Measurements from ENCODE around the gene SLK. TPM values are rescaled to one million over a fixed set of nuclear protein-coding genes. Genes with fewer than 3 reads are reported as not detected.
A peak's percentile ranks its signal among the peaks of the same experiment; 100 is the strongest.

Gene SLK
- total and polyA plus RNA-seq, 7 experiments from 2014 or later: 6.1 to 32.2 (median 23.7) TPM

DNA sequence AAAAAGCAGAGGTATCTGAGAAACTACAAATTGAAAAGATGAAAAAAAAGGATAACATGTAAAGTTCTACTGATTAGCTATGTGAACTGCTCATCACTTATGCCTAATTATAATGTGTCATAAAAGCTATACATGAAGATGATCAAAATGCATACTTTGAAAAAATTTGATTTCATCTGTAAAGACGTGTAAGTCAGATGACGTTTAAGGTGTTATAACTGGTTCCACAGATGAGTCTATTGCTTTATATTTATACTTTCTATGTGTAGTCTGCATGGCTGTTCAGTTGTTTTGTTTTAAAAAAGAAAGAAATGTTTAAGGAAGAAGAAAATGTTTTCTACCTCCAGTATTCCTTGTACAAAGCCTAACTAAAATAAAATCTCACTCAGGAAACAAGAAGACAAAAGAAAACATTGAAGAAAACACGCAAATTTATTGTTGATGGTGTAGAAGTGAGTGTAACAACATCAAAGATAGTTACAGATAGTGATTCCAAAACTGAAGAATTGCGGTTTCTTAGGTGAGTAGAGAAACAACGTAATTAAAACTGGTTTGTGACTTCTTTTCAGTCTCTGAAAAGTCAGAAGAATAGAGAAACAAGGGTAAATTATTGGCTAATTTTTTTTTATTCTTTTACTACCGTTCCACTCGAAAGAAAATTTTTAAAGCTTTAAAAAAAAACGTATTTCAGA, 38.4 kb downstream of the SLK start:
- CTCF ChIA-PET: interaction anchor here (0.9 to 1.4 kb wide), 2 partner anchors 41 to 117 kb away, joined by 3 to 4 read pairs; no protein-coding TSS in a partner anchor
- intact Hi-C loops (cut with micrococcal nuclease): no loop called here
- no peaks in the 10 kb centered on the region for H3K4me1 ChIP-seq (ENCODE audit: control insufficient read depth in 2 of 2, insufficient read depth in 2 of 2, low read length in 2 of 2)
- DNase-seq (no peak), ATAC-seq (no peak)
- Mint-ChIP-seq H3K36me3 (peaks cover 24 to 48% (median 29%) of the 10 kb centered on the region in 5 donors), H3K27me3 (no peaks in the 10 kb centered on the region), H3K4me1 (peaks cover 0 to 11% (median 0%) of the 10 kb centered on the region in 7 donors), H3K27ac (peak overlapping the region in 1 of 9 donors; percentile 23), H3K9me3 (no peaks in the 10 kb centered on the region), H3K4me3 (no peak overlapping the region)
- no peaks in the 10 kb centered on the region for H3K27me3 ChIP-seq (ENCODE audit: control insufficient read depth in 2 of 2, insufficient read depth in 2 of 2, low read length in 2 of 2)
- H3K27ac ChIP-seq (ENCODE audit: low read depth, low read length): no peak overlapping the region
- H3K36me3 ChIP-seq (ENCODE audit: control insufficient read depth in 2 of 3, insufficient read depth in 3 of 3, low read length in 3 of 3): peaks cover 0 to 49% (median 11%) of the 10 kb centered on the region in 3 experiments
- POLR2A ChIA-PET: interaction anchor here (0.5 to 1.0 kb wide), 2 partner anchors 8 to 108 kb away, joined by 3 read pairs; no protein-coding TSS in a partner anchor
- no peak overlapping the region for H3K4me3 ChIP-seq (ENCODE audit: low read length)
- H3K9me3 ChIP-seq (ENCODE audit: control insufficient read depth in 2 of 3, low read length in 3 of 3): no peaks in the 10 kb centered on the region

DNA sequence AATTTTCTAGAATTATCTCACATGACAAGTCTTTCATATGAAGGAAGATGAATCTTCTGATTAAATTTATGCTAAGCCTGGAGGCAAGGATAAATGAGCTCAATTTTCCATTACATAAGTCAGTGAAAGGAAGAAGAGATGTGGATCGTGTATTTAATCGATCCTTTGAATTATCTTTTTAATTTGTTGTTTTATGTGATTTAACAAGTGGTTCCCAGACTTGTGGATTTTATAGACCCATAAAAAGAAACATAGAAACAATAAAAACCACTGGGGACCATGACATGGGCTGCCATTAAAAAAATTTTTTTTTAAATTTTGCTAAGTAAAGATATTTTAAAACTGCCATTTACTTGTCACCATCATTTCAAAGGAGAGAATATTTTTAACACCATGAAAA, 45.0 kb downstream of the SLK start:
- Histone ChIP-seq H3K9me3 (ENCODE audit: control insufficient read depth in 2 of 3, low read length in 3 of 3) (no peaks in the 10 kb centered on the region), H3K4me1 (ENCODE audit: control insufficient read depth in 2 of 2, insufficient read depth in 2 of 2, low read length in 2 of 2) (no peaks in the 10 kb centered on the region), H3K36me3 (ENCODE audit: control insufficient read depth in 2 of 3, insufficient read depth in 3 of 3, low read length in 3 of 3) (peaks cover 0 to 18% (median 0%) of the 10 kb centered on the region in 3 experiments), H3K4me3 (ENCODE audit: low read length) (no peak overlapping the region), H3K27me3 (ENCODE audit: control insufficient read depth in 2 of 2, insufficient read depth in 2 of 2, low read length in 2 of 2) (no peaks in the 10 kb centered on the region), H3K27ac (ENCODE audit: low read depth, low read length) (no peak overlapping the region)
- Mint-ChIP-seq H3K9me3 (no peaks in the 10 kb centered on the region), H3K27ac (no peak overlapping the region), H3K4me1 (peaks cover 0 to 2% (median 0%) of the 10 kb centered on the region in 7 donors), H3K4me3 (no peak overlapping the region), H3K36me3 (peaks cover 4 to 23% (median 7%) of the 10 kb centered on the region in 5 donors), H3K27me3 (no peaks in the 10 kb centered on the region)
- intact Hi-C loops (cut with micrococcal nuclease): no loop called here
- ATAC-seq (no peak), DNase-seq (no peak)
- ChIA-PET CTCF (interaction anchor here (0.9 to 1.2 kb wide), 2 partner anchors 10 to 143 kb away, joined by 3 to 4 read pairs; no protein-coding TSS in a partner anchor), POLR2A (no interaction called here)

DNA sequence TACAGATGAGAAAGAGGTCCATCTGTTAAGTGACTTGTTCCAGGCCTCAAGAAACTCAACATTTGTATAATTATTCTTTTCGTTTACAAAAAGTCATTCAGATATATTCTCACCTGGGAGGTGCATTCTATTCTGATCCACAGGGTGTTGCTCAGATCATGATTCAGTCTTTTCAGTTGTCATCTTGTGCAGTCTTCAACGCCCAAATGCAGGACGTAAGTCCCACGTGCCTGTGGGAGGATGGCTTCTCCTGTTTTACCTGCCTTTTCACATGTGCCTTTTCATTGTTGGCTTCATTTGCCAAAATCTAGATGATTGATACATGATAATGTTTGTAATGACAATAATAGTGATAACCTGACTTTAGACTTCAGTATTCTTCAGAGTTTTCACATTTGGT, 46.5 kb downstream of the SLK start:
- intact Hi-C loops (cut with micrococcal nuclease): no loop called here
- POLR2A ChIA-PET: no interaction called here

DNA sequence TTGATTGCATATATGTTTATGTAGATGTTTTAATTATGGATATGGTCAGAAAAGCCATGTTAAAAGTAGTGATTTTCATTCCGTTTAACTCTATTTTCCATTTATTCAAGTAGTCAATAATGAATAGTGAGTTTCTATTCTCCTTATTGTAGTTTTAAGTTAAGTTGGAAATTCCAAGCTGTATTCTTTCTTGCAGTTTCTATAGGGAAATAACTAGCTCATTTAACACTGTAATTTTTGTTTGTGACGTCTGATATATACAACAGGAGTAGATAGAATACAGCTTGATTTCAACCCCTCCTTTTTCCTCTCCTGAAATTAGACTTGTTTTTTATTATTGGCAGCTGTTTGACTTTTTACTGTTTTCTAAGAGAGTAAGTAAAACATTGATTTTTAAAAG, 47.2 kb downstream of the SLK start:
- Histone ChIP-seq H3K4me3 (ENCODE audit: low read length) (no peak overlapping the region), H3K27me3 (ENCODE audit: control insufficient read depth in 2 of 2, insufficient read depth in 2 of 2, low read length in 2 of 2) (no peaks in the 10 kb centered on the region), H3K27ac (ENCODE audit: low read depth, low read length) (no peak overlapping the region), H3K9me3 (ENCODE audit: control insufficient read depth in 2 of 3, low read length in 3 of 3) (no peaks in the 10 kb centered on the region), H3K4me1 (ENCODE audit: control insufficient read depth in 2 of 2, insufficient read depth in 2 of 2, low read length in 2 of 2) (no peaks in the 10 kb centered on the region), H3K36me3 (ENCODE audit: control insufficient read depth in 2 of 3, insufficient read depth in 3 of 3, low read length in 3 of 3) (peaks cover 0 to 31% (median 0%) of the 10 kb centered on the region in 3 experiments)
- Mint-ChIP-seq H3K27ac (no peak overlapping the region), H3K4me3 (no peak overlapping the region), H3K27me3 (no peaks in the 10 kb centered on the region), H3K36me3 (peaks cover 0 to 27% (median 10%) of the 10 kb centered on the region in 5 donors), H3K4me1 (peaks cover 0 to 2% (median 0%) of the 10 kb centered on the region in 7 donors), H3K9me3 (no peaks in the 10 kb centered on the region)
- DNase-seq (no peak), ATAC-seq (no peak)
- ChIA-PET CTCF (no interaction called here), POLR2A (no interaction called here)
- intact Hi-C loops (cut with micrococcal nuclease): no loop called here

More for the DNA sequence above, 46.5 kb downstream of the SLK start:
- Mint-ChIP-seq H3K27me3 (no peaks in the 10 kb centered on the region), H3K9me3 (no peaks in the 10 kb centered on the region), H3K36me3 (peaks cover 0 to 26% (median 9%) of the 10 kb centered on the region in 5 donors), H3K27ac (peak overlapping the region in 3 of 9 donors; percentile 10 to 68 (median 21)), H3K4me3 (no peak overlapping the region), H3K4me1 (peaks cover 0 to 2% (median 0%) of the 10 kb centered on the region in 7 donors)
- CTCF ChIA-PET: no interaction called here
- Histone ChIP-seq H3K4me1 (ENCODE audit: control insufficient read depth in 2 of 2, insufficient read depth in 2 of 2, low read length in 2 of 2) (no peaks in the 10 kb centered on the region), H3K27me3 (ENCODE audit: control insufficient read depth in 2 of 2, insufficient read depth in 2 of 2, low read length in 2 of 2) (no peaks in the 10 kb centered on the region), H3K9me3 (ENCODE audit: control insufficient read depth in 2 of 3, low read length in 3 of 3) (no peaks in the 10 kb centered on the region), H3K36me3 (ENCODE audit: control insufficient read depth in 2 of 3, insufficient read depth in 3 of 3, low read length in 3 of 3) (peaks cover 0 to 25% (median 0%) of the 10 kb centered on the region in 3 experiments), H3K27ac (ENCODE audit: low read depth, low read length) (no peak overlapping the region), H3K4me3 (ENCODE audit: low read length) (no peak overlapping the region)
- ATAC-seq (no peak), DNase-seq (no peak)

DNA sequence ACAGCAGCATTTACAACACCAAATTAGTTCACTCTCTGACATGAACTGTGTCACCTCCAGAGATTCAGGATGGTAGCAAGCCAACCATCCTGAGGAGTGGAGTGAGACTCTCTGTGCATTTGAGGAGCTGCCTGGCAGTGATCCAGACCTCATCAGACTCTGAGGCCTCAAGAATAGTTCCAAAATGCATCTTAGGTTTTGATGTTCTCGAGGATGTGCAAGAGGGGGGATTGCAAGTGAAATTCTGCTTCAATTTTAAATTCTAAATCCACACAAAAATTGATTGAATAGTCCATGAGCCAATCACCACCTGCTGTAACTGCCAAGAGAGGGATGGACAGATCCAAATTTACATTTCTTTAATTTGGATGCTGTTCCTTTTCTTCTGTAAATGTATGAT, 49.7 kb downstream of the SLK start:
- DNase-seq: no peak
- Histone ChIP-seq H3K9me3 (ENCODE audit: control insufficient read depth in 2 of 3, low read length in 3 of 3) (no peaks in the 10 kb centered on the region), H3K27ac (ENCODE audit: low read depth, low read length) (no peak overlapping the region), H3K4me3 (ENCODE audit: low read length) (no peak overlapping the region), H3K36me3 (ENCODE audit: control insufficient read depth in 2 of 3, insufficient read depth in 3 of 3, low read length in 3 of 3) (peaks cover 7 to 47% (median 11%) of the 10 kb centered on the region in 3 experiments), H3K27me3 (ENCODE audit: control insufficient read depth in 2 of 2, insufficient read depth in 2 of 2, low read length in 2 of 2) (no peaks in the 10 kb centered on the region), H3K4me1 (ENCODE audit: control insufficient read depth in 2 of 2, insufficient read depth in 2 of 2, low read length in 2 of 2) (no peaks in the 10 kb centered on the region)
- H3K27me3 Mint-ChIP-seq: no peaks in the 10 kb centered on the region
- no peak for ATAC-seq
- H3K4me1 Mint-ChIP-seq: peaks cover 0 to 2% (median 0%) of the 10 kb centered on the region in 7 donors
- no peak overlapping the region for H3K4me3 Mint-ChIP-seq
- peak overlapping the region in 1 of 9 donors; percentile 41 for H3K27ac Mint-ChIP-seq
- H3K9me3 Mint-ChIP-seq: no peaks in the 10 kb centered on the region
- peaks cover 5 to 35% (median 25%) of the 10 kb centered on the region in 5 donors for H3K36me3 Mint-ChIP-seq
- POLR2A ChIA-PET: no interaction called here
- intact Hi-C loops (cut with micrococcal nuclease): no loop called here
- CTCF ChIA-PET: no interaction called here

DNA sequence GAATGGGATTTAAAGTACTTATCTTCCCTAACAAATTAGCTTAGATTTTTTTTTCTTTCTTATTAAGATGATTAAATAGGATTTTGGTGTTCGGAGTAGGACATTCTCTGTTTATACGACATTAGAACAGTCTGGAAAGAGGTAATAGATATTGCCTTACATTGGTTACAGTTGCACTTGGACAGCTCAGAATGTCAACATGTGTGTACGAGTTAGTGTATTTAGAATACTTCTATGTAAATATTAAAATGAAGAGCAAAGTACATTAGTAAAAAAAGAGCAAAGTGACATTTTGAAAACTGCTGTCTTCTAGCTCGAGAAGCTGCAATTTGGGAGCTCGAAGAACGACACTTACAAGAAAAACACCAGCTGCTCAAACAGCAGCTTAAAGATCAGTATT, 51.5 kb downstream of the SLK start:
- intact Hi-C loops (cut with micrococcal nuclease): no loop called here
- Mint-ChIP-seq H3K27ac (no peak overlapping the region), H3K4me3 (no peak overlapping the region), H3K27me3 (no peaks in the 10 kb centered on the region), H3K9me3 (no peaks in the 10 kb centered on the region), H3K4me1 (peaks cover 0 to 5% (median 0%) of the 10 kb centered on the region in 7 donors), H3K36me3 (peaks cover 17 to 43% (median 29%) of the 10 kb centered on the region in 5 donors)
- H3K27me3 ChIP-seq (ENCODE audit: control insufficient read depth in 2 of 2, insufficient read depth in 2 of 2, low read length in 2 of 2): no peaks in the 10 kb centered on the region
- no peak for DNase-seq
- no peaks in the 10 kb centered on the region for H3K4me1 ChIP-seq (ENCODE audit: control insufficient read depth in 2 of 2, insufficient read depth in 2 of 2, low read length in 2 of 2)
- ChIA-PET POLR2A (interaction anchor here (1.5 kb wide), 1 partner anchor 103 kb away, joined by 4 read pairs; the partner anchor contains the start of gene SFR1), CTCF (interaction anchor here (1.4 kb wide), 1 partner anchor 128 kb away, joined by 6 read pairs; no protein-coding TSS in a partner anchor)
- H3K9me3 ChIP-seq (ENCODE audit: control insufficient read depth in 2 of 3, low read length in 3 of 3): no peaks in the 10 kb centered on the region
- H3K4me3 ChIP-seq (ENCODE audit: low read length): no peak overlapping the region
- no peak overlapping the region for H3K27ac ChIP-seq (ENCODE audit: low read depth, low read length)
- no peak for ATAC-seq
- peaks cover 11 to 63% (median 11%) of the 10 kb centered on the region in 3 experiments for H3K36me3 ChIP-seq (ENCODE audit: control insufficient read depth in 2 of 3, insufficient read depth in 3 of 3, low read length in 3 of 3)

All from naive thymus-derived CD4-positive, alpha-beta T cell (primary cell).